Activated CD4-positive, alpha-beta T cell treated with anti-CD3 and anti-CD28 coated beads for 48 hours (primary cell): ENCODE results near the gene PHIP.
"Not testable (repeated sequence)": the region's sequence is repeated elsewhere in the genome, so short reads cannot be mapped to it uniquely, and the experiment has no call there.

Experiments
- DNase-seq: peaks from one replicate; pipeline ENCODE4 v3.0.0-alpha.2; 2020

Gene PHIP

DNA sequence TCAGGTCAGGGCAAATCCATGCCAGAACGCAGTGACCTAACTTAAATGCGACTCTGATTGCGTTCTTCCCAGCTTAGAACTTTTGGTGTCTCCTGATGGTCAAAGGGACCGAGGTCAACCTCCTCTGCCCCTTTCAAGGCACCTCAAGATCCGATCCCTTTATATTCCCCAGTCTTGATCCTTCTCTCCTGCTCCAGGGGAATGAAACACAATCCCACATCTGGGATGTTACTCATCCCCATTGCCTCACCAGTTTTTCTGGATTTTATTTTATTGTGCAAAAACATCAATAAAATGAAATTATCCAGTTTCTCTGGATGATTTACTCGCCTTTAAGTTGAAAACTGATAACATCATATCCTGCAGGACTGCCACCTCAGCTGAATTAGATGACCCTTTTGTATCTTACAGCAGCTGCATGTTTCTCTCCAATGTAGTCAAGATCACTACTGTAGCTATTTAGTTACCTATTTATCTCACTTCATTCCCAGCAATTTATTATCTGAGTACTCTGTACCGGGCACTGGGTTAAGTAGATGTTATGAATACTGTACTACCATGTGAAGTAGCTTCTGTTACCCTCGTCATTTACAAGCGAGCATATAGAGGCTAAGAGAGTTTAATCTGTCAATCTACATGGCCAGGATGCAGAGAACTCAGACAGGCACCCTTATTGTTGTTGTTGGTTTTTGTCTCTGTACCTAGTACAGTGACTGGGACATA lies 166.7 kb downstream of the PHIP start:
- no peak for DNase-seq

DNA sequence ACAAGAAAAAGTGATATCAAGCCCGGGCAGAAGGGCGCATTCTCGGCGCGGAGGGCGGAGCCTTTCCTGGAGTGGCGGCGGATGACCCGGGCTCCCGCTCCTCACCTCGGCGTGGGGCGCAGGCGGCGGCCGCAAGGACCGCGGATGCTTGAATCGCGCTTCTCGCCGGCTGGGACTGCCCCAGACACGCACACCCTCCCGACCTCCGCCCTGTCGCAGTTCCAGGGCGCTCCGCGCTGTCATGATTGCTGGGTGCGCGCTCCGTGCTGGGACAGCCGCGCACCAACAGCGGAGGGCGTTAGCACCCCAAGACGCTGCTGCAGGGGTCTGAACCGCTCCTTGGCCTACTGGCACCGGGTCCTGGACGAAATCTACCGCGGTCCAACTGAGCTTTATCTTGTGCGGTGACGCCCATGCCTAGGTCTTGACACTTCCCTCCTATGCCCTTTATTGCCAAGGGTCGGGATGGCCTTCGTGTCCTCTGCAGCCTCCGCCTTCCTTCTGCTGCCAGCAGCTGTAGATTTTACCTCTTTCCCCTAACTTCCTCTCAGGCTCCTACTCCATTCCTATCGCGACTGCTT lies 167.4 kb downstream of the PHIP start:
- DNase-seq = peak; percentile 37

DNA sequence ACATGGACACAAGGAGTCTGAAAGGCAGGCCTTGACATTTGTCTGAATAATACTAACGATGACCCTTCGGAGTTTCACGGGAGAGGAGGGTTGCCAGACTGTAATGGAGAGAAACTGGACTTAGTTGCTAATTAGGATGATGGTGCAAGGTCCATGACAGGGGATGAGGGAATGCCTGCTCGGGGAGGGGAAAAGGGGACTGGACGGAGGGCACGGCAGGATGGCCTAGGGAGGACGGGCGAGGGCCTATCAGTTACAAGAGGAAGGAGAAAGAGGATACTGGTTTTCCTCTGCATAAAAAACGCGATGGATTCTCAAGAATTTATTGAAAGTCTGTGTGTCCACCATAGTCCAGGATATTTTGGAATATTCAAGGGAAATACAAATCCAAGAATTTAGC lies 168.0 kb downstream of the PHIP start:
- DNase-seq = no peak

DNA sequence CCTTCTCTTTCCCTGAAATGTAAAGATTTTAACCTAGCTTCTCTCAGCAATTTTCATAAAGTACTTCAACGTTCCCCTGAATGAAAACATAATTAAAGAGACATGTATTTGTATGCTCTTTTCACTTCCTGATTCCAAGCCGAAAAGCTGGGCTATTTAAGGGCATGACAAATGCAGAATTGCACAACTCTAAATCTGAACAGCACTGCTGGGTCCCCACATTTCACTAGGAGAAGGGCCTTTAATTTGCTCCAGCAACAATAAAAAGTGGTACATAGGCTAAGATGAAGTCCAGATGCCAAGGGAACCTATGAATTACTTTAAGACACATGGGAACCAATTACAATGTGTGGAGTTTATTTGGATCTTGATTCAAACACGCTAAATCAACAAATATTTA lies 168.7 kb downstream of the PHIP start:
- DNase-seq = no peak

DNA sequence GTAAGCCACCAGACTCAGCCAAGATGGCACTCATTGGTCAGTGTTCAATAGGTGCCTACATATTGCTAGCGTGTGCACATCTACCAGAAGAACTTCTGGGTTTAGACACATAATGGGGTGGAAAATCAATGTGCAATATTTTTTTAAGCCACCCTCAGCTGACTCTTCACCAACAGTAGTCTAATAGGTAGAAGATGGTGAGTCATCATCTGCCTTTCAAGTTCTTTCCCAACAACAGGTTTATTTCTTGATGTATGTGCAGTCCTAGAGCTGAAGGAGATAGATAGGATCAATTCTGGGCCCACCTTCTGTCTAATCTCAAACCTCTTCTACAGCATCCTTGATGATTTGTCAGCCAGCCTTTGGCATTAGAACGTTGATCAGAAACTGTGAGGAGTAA lies 169.4 kb downstream of the PHIP start:
- DNase-seq = no peak

DNA sequence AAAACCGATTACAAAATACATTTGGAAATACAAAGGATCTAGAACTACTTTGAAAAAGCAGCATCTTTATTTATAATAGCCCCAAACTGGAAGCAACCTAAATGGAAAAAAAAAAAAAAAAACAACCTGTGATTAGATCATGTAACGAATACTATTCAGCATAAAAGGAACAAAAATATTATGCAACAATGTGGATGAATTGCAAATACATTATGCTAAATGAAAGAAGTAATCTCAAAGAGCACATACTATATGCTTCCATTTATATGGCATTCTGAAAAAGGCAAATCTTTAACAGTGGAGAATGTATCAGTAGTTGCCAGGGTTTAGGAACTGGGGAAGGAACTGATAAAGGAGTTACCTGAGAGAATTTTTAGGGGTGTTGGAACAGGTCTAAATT lies 181.8 kb downstream of the PHIP start:
- no peak for DNase-seq

DNA sequence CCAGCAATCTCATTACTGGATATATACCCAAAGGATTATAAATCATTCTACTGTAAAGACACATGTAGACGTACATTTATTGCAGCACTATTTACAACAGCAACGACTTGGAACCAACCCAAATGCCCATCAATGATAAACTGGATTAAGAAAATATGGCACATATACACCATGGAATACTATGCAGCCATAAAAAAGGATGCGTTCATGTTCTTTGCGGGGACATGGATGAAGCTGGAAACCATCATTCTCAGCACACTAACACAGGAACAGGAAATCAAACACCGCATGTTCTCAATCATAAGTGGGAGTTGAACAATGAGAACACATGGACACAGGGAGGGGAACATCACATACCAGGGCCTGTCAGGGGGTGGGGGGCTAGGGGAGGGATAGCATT lies 188.2 kb downstream of the PHIP start:
- not testable (repeated sequence) for DNase-seq
